Endothelial cell of umbilical vein (primary cell): Measurements from ENCODE around the gene THRSP. TPM values are rescaled to one million over a fixed set of nuclear protein-coding genes. Genes with fewer than 3 reads are reported as not detected.

Experiments used
- BruUV-seq: library from RNA; stranded (reverse); fragments of 400-500 nt; replicated peaks from 2 replicates; lab custom pipeline; 2021; lab: Mats Ljungman, UMichigan
- CTCF ChIA-PET: fragments of 300-600, 350-600 bp; sonication (Branson Sonifier 250); formaldehyde crosslinking; loops from one replicate; lab custom pipeline; 2021; ENCODE audit warnings: antibody characterized with exemption, inconsistent platforms; lab: Charles Lee
- POLR2A ChIA-PET: fragments of 300-600, 350-600 bp; sonication (Branson Sonifier 250); formaldehyde crosslinking; loops from one replicate; lab custom pipeline; 2021; ENCODE audit warnings: antibody characterized with exemption, inconsistent platforms; lab: Charles Lee
- DNase-seq: peaks from one replicate; pipeline ENCODE4 v3.0.0-alpha.2; 2011; ENCODE audit warnings: low read depth, low spot score
- FAIRE-seq: peaks from 2 replicates; lab custom pipeline; 2011; peaks lifted over from hg19 to GRCh38; lab: Jason Lieb, UNC
- H2AFZ ChIP-seq: 2 replicates; pipeline ENCODE4 v1.6.0; 2012; ENCODE audit warnings: low read depth, low read length, control low read depth, inconsistent platforms
- H3K27ac ChIP-seq: 2 replicates; pipeline ENCODE4 v1.5.1; 2011; ENCODE audit warnings: low read depth, mild to moderate bottlenecking, control low read depth, low read length, moderate library complexity; ENCODE audit not compliant: insufficient read depth
- H3K27me3 ChIP-seq, 2 experiments: 2 replicates each; pipeline versions ENCODE4 v1.6.0 to v1.6.1; 2011; ENCODE audit warnings: low read length in 2 of 2, mixed read lengths in 1 of 2; ENCODE audit not compliant: control insufficient read depth in 2 of 2, insufficient read depth in 2 of 2
- H3K36me3 ChIP-seq, 2 experiments: 2 replicates in 1 of 2; 3 replicates in 1 of 2; pipeline ENCODE4 v1.5.1; 2011; ENCODE audit warnings: low read length in 2 of 2, mild to moderate bottlenecking in 1 of 2, moderate library complexity in 1 of 2; ENCODE audit not compliant: control insufficient read depth in 2 of 2, insufficient read depth in 2 of 2; ENCODE audit errors: extremely low read depth in 1 of 2
- H3K4me1 ChIP-seq: 3 replicates; pipeline ENCODE4 v1.5.1; 2011; ENCODE audit warnings: mild to moderate bottlenecking, low read length; ENCODE audit not compliant: control insufficient read depth, insufficient read depth; ENCODE audit errors: extremely low read depth
- H3K4me2 ChIP-seq: 2 replicates; pipeline ENCODE4 v1.6.1; 2011; ENCODE audit warnings: low read length, control low read depth, mixed read lengths; ENCODE audit not compliant: insufficient read depth
- H3K4me3 ChIP-seq, 3 experiments: fragments of 200-600 bp in 1 of 3; sonication (generic), shearing (Covaris generic) in 1 of 3; replicated peaks in 1 of 3; 2 replicates each; pipeline ENCODE4 v1.5.1; 2011 to 2016; ENCODE audit warnings: control low read depth in 3 of 3, low read length in 3 of 3, mild to moderate bottlenecking in 2 of 3, inconsistent platforms in 1 of 3, low read depth in 1 of 3, moderate library complexity in 1 of 3; ENCODE audit not compliant: insufficient read depth in 1 of 3
- H3K79me2 ChIP-seq: 2 replicates; pipeline ENCODE4 v1.6.0; 2012; ENCODE audit warnings: low read length, inconsistent platforms; ENCODE audit not compliant: control insufficient read depth, insufficient read depth
- H3K9ac ChIP-seq: replicated peaks from 2 replicates; pipeline ENCODE3; 2011; ENCODE audit warnings: low read length, control low read depth; ENCODE audit not compliant: insufficient read depth; ENCODE audit errors: extremely low read depth
- H3K9me1 ChIP-seq: replicated peaks from 3 replicates; pipeline ENCODE4 v1.6.0; 2011; ENCODE audit warnings: mild to moderate bottlenecking, low read length; ENCODE audit not compliant: control insufficient read depth, insufficient read depth; ENCODE audit errors: extremely low read depth
- H3K9me3 ChIP-seq: replicated peaks from 2 replicates; pipeline ENCODE4 v1.5.1; 2012; ENCODE audit warnings: low read length, inconsistent platforms; ENCODE audit not compliant: control insufficient read depth, insufficient read depth
- H4K20me1 ChIP-seq: replicated peaks from 2 replicates; pipeline ENCODE3; 2011; ENCODE audit warnings: mild to moderate bottlenecking, low read length; ENCODE audit not compliant: control insufficient read depth, insufficient read depth; ENCODE audit errors: extremely low read depth
- CTCF ChIP-seq, 2 donors: IDR thresholded peaks; 1 replicate in 1 of 2; 2 replicates in 1 of 2; pipeline ENCODE4 v1.5.1; 2011; ENCODE audit warnings: low read length in 2 of 2, mild to moderate bottlenecking in 2 of 2, moderate library complexity in 2 of 2, control low read depth in 1 of 2, inconsistent platforms in 1 of 2, low read depth in 1 of 2; ENCODE audit not compliant: insufficient read depth in 1 of 2; ENCODE audit errors: extremely low read depth in 1 of 2
- EZH2 ChIP-seq: IDR thresholded peaks from 2 replicates; pipeline ENCODE4 v1.6.1; 2012; ENCODE audit warnings: borderline replicate concordance, low read depth, mild to moderate bottlenecking, moderate library complexity, low read length, inconsistent platforms; ENCODE audit not compliant: severe bottlenecking
- FOS ChIP-seq: IDR thresholded peaks from 2 replicates; pipeline ENCODE4 v1.6.1; 2011; ENCODE audit warnings: mild to moderate bottlenecking, low read length, moderate library complexity, borderline replicate concordance; ENCODE audit not compliant: insufficient read depth
- GATA2 ChIP-seq: IDR thresholded peaks from 2 replicates; pipeline ENCODE4 v1.7.0; 2011; ENCODE audit warnings: low read depth, mild to moderate bottlenecking, moderate library complexity, mixed read lengths, low read length; ENCODE audit not compliant: insufficient read length, insufficient read depth
- JUN ChIP-seq: IDR thresholded peaks from 2 replicates; pipeline ENCODE4 v1.6.1; 2011; ENCODE audit warnings: borderline replicate concordance, low read depth; ENCODE audit not compliant: insufficient read length, insufficient read depth
- MYC ChIP-seq: IDR thresholded peaks from one replicate; pipeline ENCODE4 v1.6.1; 2011; ENCODE audit warnings: mild to moderate bottlenecking, low read depth, low read length
- POLR2A ChIP-seq: IDR thresholded peaks from 2 replicates; pipeline ENCODE4 v1.6.1; 2012; ENCODE audit warnings: low read depth, mild to moderate bottlenecking, control low read depth, low read length
- POLR2AphosphoS5 ChIP-seq: IDR thresholded peaks from 2 replicates; pipeline ENCODE4 v1.6.1; 2012; ENCODE audit warnings: low read depth, mild to moderate bottlenecking, control low read depth, low read length, moderate library complexity; ENCODE audit not compliant: insufficient read depth
- dilution Hi-C: fragments of 300-500 bp; cut with MboI; formaldehyde crosslinking; loops from one replicate; pipeline ENCODE4 v1.15.0; 2019; ENCODE audit warnings: low sequenced_read_pairs; ENCODE audit not compliant: extremely low pct_ligation_motif_present
- intact Hi-C: fragments of 100-400 bp; cut with micrococcal nuclease; formaldehyde crosslinking; loops from one replicate; pipeline ENCODE4 v1.10.0; 2022
- polyA plus RNA-seq, 4 experiments: library from polyadenylated mRNA; depleted of rRNA in 3 of 4; stranded (reverse) in 3 of 4; unstranded in 1 of 4; fragments of >200 nt; gene quantifications; 2 replicates each; pipeline versions ENCODE4 v1.2.1 to v1.2.3, GENCODE V29; 2011 to 2012; ENCODE audit warnings: missing spikeins in 1 of 4
- total RNA-seq: library from RNA; stranded (reverse); gene quantifications from 2 replicates; pipeline ENCODE4 v1.2.3, GENCODE V29; 2021
- TF ChIP-seq, protein P1 (sequence below): IDR thresholded peaks from 2 replicates; pipeline ENCODE4 v1.6.1; 2011; ENCODE audit not compliant: insufficient read depth, insufficient read length

Gene THRSP
- total and polyA plus RNA-seq, 2 donors (not counting 3 experiments of a cell fraction or from before 2014, with no cell fraction given), result not detected

DNA sequence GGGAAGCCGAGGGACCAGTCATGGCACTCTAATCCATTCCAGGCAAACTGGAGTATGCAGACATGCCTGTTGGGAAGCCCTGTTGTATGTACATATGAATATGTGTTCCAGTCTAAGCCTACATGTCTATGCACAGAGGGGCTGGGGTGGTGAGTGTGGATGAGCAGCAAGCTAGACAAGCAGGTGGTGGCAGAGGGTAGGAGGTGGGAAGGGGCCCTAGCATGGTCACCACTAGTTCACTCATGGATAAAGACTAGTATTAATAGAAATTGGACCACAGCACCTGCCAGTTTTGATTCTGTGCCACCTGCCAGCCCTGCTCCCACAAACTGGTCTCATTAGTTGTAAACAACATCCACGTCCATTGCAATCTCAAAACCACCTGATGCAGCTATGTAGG lies 1.5 kb downstream of the THRSP start:
- DNase-seq (no peak), FAIRE-seq (no peak)
- Histone ChIP-seq H3K9me1 (no peaks in the 10 kb centered on the region), H3K79me2 (peaks cover 2% of the 10 kb centered on the region), H3K4me3 (no peak overlapping the region), H2AFZ (no peak overlapping the region), H3K27ac (no peak overlapping the region), H3K4me1 (no peaks in the 10 kb centered on the region), H3K9me3 (no peaks in the 10 kb centered on the region), H3K27me3 (no peaks in the 10 kb centered on the region), H4K20me1 (no peaks in the 10 kb centered on the region), H3K4me2 (no peak overlapping the region), H3K9ac (no peak overlapping the region), H3K36me3 (peaks cover 4 to 8% of the 10 kb centered on the region in 2 experiments)
- no peak for TF ChIP-seq CTCF (IDR thresholded peaks at IDR 0.05; ENCODE audit: extremely low read depth in 1 of 2, insufficient read depth in 1 of 2, low read depth in 1 of 2, low read length in 2 of 2)
- no peak for TF ChIP-seq GATA2
- no peak for TF ChIP-seq POLR2AphosphoS5
- TF ChIP-seq POLR2A, result no peak
- TF ChIP-seq JUN, result no peak
- TF ChIP-seq, protein P1, sequence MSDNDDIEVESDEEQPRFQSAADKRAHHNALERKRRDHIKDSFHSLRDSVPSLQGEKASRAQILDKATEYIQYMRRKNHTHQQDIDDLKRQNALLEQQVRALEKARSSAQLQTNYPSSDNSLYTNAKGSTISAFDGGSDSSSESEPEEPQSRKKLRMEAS, result no peak
- TF ChIP-seq MYC, result no peak
- TF ChIP-seq FOS, result no peak
- no peak for TF ChIP-seq EZH2
- BruUV-seq, result no TSS peak
- ChIA-PET POLR2A (no interaction called here), CTCF (interaction anchor here (0.8 to 1.2 kb wide), 4 partner anchors 8 to 499 kb away, joined by 3 read pairs; no protein-coding TSS in a partner anchor)
- intact Hi-C loops (no loop called here), dilution Hi-C loops (no loop called here)
